ENCODE data around the gene CORO1A. TPM values are rescaled to one million over a fixed set of nuclear protein-coding genes. Genes with fewer than 3 reads are reported as not detected.
"Not testable (repeated sequence)": the region's sequence is repeated elsewhere in the genome, so short reads cannot be mapped to it uniquely, and the experiment has no call there.

Gene CORO1A
- total and polyA plus RNA-seq, 2 experiments from 2014 or later: 1.7 to 2.4 TPM

DNA sequence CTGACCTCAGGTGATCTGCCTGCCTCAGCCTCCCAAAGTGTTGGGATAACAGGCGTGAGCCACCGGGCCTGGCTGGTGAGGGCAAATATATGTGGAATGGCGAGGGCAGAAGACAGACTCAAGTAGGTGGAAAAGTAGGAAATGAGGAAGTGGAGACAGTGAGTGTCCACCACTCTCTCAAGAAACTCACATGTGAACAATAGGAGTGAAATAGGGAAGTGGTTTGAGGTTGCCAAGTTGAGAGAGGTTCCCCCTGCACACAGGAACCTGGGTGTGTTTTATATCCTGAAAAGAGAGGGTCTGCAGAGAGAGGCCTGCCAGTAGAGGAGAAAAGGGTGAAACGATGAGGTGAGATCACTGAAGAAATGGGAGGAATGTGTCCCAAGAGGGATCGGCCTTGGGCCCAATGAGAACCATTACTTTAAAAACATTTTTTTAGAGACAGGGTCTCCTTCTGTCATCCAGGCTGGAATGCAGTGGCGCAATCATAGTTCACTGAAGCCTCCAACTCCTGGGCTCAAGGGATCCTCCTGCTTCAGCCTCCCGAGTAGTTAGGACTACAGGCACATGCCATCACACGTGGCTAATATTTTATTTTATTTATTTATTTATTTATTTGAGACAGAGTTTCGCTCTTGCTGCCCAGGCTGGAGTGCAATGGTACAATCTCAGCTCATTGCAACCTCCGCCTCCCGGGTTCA is 17.1 kb upstream of the CORO1A start:
- Histone ChIP-seq H3K4me2 (no peak overlapping the region), H3K79me2 (no peaks in the 10 kb centered on the region), H3K27ac (no peak overlapping the region), H3K36me3 (replicated peaks; ENCODE audit: insufficient read depth, low read depth) (no peaks in the 10 kb centered on the region), H2AFZ (no peak overlapping the region), H3K4me3 (no peak overlapping the region), H4K20me1 (ENCODE audit: insufficient read depth, poor library complexity, severe bottlenecking) (no peaks in the 10 kb centered on the region), H3K27me3 (no peaks in the 10 kb centered on the region), H3K9me2 (replicated peaks; ENCODE audit: insufficient read depth) (no peaks in the 10 kb centered on the region), H3K4me1 (ENCODE audit: insufficient read depth) (no peaks in the 10 kb centered on the region), H3K9me3 (ENCODE audit: low read depth) (no peaks in the 10 kb centered on the region)
- TF ChIP-seq EZH2 (IDR thresholded peaks at IDR 0.05; ENCODE audit: borderline replicate concordance) (no peak), EZH2phosphoT487 (IDR thresholded peaks at IDR 0.05; ENCODE audit: low read depth, severe bottlenecking, unreplicated experiment) (no peak)
- TF ChIP-seq, protein P1, sequence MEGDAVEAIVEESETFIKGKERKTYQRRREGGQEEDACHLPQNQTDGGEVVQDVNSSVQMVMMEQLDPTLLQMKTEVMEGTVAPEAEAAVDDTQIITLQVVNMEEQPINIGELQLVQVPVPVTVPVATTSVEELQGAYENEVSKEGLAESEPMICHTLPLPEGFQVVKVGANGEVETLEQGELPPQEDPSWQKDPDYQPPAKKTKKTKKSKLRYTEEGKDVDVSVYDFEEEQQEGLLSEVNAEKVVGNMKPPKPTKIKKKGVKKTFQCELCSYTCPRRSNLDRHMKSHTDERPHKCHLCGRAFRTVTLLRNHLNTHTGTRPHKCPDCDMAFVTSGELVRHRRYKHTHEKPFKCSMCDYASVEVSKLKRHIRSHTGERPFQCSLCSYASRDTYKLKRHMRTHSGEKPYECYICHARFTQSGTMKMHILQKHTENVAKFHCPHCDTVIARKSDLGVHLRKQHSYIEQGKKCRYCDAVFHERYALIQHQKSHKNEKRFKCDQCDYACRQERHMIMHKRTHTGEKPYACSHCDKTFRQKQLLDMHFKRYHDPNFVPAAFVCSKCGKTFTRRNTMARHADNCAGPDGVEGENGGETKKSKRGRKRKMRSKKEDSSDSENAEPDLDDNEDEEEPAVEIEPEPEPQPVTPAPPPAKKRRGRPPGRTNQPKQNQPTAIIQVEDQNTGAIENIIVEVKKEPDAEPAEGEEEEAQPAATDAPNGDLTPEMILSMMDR (IDR thresholded peaks at IDR 0.05; ENCODE audit: poor library complexity): no peak
- DNase-seq (ENCODE audit: low spot score): no peak
- 89% methylated on average over 11 of the region's 11 CpGs for WGBS (ENCODE audit: low lambda C conversion rate, missing lambda C conversion rate)

DNA sequence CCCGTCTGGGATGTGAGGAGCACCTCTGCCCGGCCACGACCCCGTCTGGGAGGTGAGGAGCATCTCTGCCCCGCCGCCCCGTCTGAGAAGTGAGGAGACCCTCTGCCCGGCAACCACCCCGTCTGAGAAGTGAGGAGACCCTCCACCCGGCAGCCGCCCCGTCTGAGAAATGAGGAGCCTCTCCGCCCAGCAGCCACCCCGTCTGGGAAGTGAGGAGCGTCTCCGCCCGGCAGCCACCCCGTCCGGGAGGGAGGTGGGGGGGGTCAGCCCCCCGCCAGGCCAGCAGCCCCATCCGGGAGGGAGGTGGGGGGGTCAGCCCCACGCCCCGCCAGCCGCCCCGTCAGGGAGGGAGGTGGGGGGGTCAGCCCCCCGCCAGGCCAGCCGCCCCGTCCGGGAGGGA is 14.7 kb upstream of the CORO1A start:
- not testable (repeated sequence) for H3K27ac ChIP-seq; H3K4me2 ChIP-seq; H3K4me1 ChIP-seq (ENCODE audit: insufficient read depth); H3K9me3 ChIP-seq (ENCODE audit: low read depth); H3K9me2 ChIP-seq (replicated peaks; ENCODE audit: insufficient read depth); H2AFZ ChIP-seq; DNase-seq (ENCODE audit: low spot score); H4K20me1 ChIP-seq (ENCODE audit: insufficient read depth, poor library complexity, severe bottlenecking); H3K79me2 ChIP-seq; H3K4me3 ChIP-seq; H3K36me3 ChIP-seq (replicated peaks; ENCODE audit: insufficient read depth, low read depth); H3K27me3 ChIP-seq
- no CpG with 5 or more reads among the region's 29 CpGs for whole genome bisulfite sequencing (ENCODE audit: low lambda C conversion rate, missing lambda C conversion rate)

DNA sequence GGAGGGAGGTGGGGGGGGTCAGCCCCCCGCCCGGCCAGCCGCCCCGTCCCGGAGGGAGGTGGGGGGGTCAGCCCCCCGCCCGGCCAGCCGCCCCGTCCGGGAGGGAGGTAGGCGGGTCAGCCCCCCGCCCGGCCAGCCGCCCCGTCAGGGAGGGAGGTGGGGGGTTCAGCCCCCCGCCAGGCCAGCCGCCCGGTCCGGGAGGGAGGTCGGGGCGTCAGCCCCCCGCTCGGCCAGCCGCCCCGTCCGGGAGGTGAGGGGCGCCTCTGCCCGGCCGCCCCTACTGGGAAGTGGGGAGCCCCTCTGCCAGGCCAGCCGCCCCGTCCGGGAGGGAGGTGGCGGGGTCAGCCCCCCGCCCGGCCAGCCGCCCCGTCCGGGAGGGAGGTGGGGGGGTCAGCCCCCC is 14.0 kb upstream of the CORO1A start:
- DNase-seq (ENCODE audit: low spot score); H2AFZ ChIP-seq; H3K36me3 ChIP-seq (replicated peaks; ENCODE audit: insufficient read depth, low read depth); H3K9me3 ChIP-seq (ENCODE audit: low read depth); H3K4me1 ChIP-seq (ENCODE audit: insufficient read depth); H3K27me3 ChIP-seq; H3K9me2 ChIP-seq (replicated peaks; ENCODE audit: insufficient read depth); H3K79me2 ChIP-seq; H4K20me1 ChIP-seq (ENCODE audit: insufficient read depth, poor library complexity, severe bottlenecking); H3K4me2 ChIP-seq; H3K4me3 ChIP-seq; H3K27ac ChIP-seq: not testable (repeated sequence)
- no CpG with 5 or more reads among the region's 38 CpGs for WGBS (ENCODE audit: low lambda C conversion rate, missing lambda C conversion rate)

DNA sequence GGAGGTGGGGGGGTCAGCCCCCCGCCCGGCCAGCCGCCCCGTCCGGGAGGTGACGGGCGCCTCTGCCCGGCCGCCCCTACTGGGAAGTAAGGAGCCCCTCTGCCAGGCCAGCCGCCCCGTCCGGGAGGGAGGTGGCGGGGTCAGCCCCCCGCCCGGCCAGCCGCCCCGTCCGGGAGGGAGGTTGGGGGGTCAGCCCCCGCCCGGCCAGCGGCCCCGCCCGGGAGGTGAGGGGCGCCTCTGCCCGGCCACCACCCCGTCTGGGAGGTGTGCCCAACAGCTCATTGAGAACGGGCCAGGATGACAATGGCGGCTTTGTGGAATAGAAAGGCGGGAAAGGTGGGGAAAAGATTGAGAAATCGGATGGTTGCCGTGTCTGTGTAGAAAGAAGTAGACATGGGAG is 13.3 kb upstream of the CORO1A start:
- not testable (repeated sequence) for H3K4me1 ChIP-seq (ENCODE audit: insufficient read depth); H4K20me1 ChIP-seq (ENCODE audit: insufficient read depth, poor library complexity, severe bottlenecking); H3K27me3 ChIP-seq; DNase-seq (ENCODE audit: low spot score); H3K9me2 ChIP-seq (replicated peaks; ENCODE audit: insufficient read depth); H3K4me2 ChIP-seq; H3K36me3 ChIP-seq (replicated peaks; ENCODE audit: insufficient read depth, low read depth); H3K27ac ChIP-seq; H3K9me3 ChIP-seq (ENCODE audit: low read depth); H3K79me2 ChIP-seq; H2AFZ ChIP-seq; H3K4me3 ChIP-seq
- no CpG with 5 or more reads among the region's 31 CpGs for WGBS (ENCODE audit: low lambda C conversion rate, missing lambda C conversion rate)

DNA sequence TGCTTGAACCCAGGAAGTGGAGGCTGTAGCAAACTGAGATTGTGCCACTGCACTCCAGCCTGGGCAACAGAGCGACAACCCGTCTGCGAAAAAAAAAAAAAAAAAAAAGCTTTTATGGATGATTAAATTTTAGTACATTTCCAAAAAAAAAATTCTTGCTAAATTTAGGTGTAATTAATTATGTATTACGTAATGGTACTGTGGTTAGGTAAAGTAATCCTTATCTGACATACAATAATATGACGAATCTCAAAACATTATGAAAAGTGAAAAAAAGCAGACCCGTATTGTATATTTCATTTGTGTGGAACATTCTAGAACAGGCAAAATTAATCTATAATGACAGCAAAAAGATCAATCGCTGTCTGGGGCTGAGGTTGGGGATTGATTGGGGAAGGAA is 10.3 kb upstream of the CORO1A start:
- DNase-seq (ENCODE audit: low spot score): no peak
- TF ChIP-seq EZH2 (IDR thresholded peaks at IDR 0.05; ENCODE audit: borderline replicate concordance) (no peak), EZH2phosphoT487 (IDR thresholded peaks at IDR 0.05; ENCODE audit: low read depth, severe bottlenecking, unreplicated experiment) (no peak)
- TF ChIP-seq, protein P1 (IDR thresholded peaks at IDR 0.05; ENCODE audit: poor library complexity): no peak
- WGBS (ENCODE audit: low lambda C conversion rate, missing lambda C conversion rate): 97% methylated on average over 7 of the region's 7 CpGs
- Histone ChIP-seq H3K9me3 (ENCODE audit: low read depth) (no peaks in the 10 kb centered on the region), H3K9me2 (replicated peaks; ENCODE audit: insufficient read depth) (no peaks in the 10 kb centered on the region), H3K36me3 (replicated peaks; ENCODE audit: insufficient read depth, low read depth) (no peaks in the 10 kb centered on the region), H3K4me3 (no peak overlapping the region), H3K4me2 (no peak overlapping the region), H3K79me2 (no peaks in the 10 kb centered on the region), H4K20me1 (ENCODE audit: insufficient read depth, poor library complexity, severe bottlenecking) (no peaks in the 10 kb centered on the region), H3K27me3 (no peaks in the 10 kb centered on the region), H3K27ac (no peak overlapping the region), H3K4me1 (ENCODE audit: insufficient read depth) (no peaks in the 10 kb centered on the region), H2AFZ (no peak overlapping the region)

DNA sequence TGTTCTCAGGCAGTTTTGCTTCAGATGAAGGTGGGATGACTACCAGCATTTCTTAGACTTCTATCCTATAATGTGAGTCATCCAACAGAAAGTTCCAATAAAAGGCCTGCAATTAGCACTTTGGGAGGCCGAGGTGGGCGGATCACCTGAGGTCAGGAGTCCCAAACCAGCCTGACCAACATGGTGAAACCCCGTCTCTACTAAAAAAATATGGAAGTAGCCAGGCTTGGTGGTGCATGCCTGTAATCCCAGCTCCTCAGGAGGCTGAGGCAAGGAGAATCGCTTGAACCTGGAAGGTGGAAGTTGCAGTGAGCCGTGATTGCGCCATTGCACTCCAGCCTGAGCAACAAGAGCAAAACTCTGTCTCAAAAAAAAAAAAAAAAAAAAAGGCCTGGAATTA is 6.5 kb upstream of the CORO1A start:
- not testable (repeated sequence) for H2AFZ ChIP-seq; H3K4me3 ChIP-seq; H3K27ac ChIP-seq; H3K4me2 ChIP-seq; H3K9me2 ChIP-seq (replicated peaks; ENCODE audit: insufficient read depth); H3K79me2 ChIP-seq; H3K36me3 ChIP-seq (replicated peaks; ENCODE audit: insufficient read depth, low read depth); H3K27me3 ChIP-seq; H3K9me3 ChIP-seq (ENCODE audit: low read depth); DNase-seq (ENCODE audit: low spot score); H3K4me1 ChIP-seq (ENCODE audit: insufficient read depth); H4K20me1 ChIP-seq (ENCODE audit: insufficient read depth, poor library complexity, severe bottlenecking)
- 87% methylated on average over 6 of the region's 6 CpGs for WGBS (ENCODE audit: low lambda C conversion rate, missing lambda C conversion rate)
